ENCODE data around the gene PBX3.

The PBX3 gene

GRCh38 chr9:125826850-125827249, 79.7 kb downstream of the PBX3 start:
- DNase-seq, result no peak

- no peak for DNase-seq
Observed at GRCh38 chr9:125829743-125830142, 82.6 kb downstream of the PBX3 start.

- no peak for DNase-seq
Observed at GRCh38 chr9:125831054-125831453, 83.9 kb downstream of the PBX3 start.

GRCh38 chr9:125831616-125832015, 84.4 kb downstream of the PBX3 start:
- DNase-seq, result no peak

- DNase-seq, result no peak
Observed at GRCh38 chr9:125835655-125836054, 88.5 kb downstream of the PBX3 start.

GRCh38 chr9:125839317-125839716, 92.1 kb downstream of the PBX3 start:
- DNase-seq, result no peak

- no peak for DNase-seq
Observed at GRCh38 chr9:125841444-125841843, 94.3 kb downstream of the PBX3 start.

- DNase-seq, result no peak
Observed at GRCh38 chr9:125842242-125842641, 95.1 kb downstream of the PBX3 start.

- peak; percentile 39 for DNase-seq
Observed at GRCh38 chr9:125843646-125844045, 96.5 kb downstream of the PBX3 start.

- no peak for DNase-seq
Observed at GRCh38 chr9:125844611-125845010, 97.4 kb downstream of the PBX3 start.

GRCh38 chr9:125845271-125845808, 98.2 kb downstream of the PBX3 start:
- DNase-seq, result no peak

GRCh38 chr9:125847735-125848134, 100.6 kb downstream of the PBX3 start:
- no peak for DNase-seq

- no peak for DNase-seq
Observed at GRCh38 chr9:125850106-125850632, 103.0 kb downstream of the PBX3 start.

GRCh38 chr9:125850763-125851162, 103.6 kb downstream of the PBX3 start:
- no peak for DNase-seq

- no peak for DNase-seq
Observed at GRCh38 chr9:125851979-125852378, 104.8 kb downstream of the PBX3 start.

- no peak for DNase-seq
Observed at GRCh38 chr9:125852386-125852785, 105.2 kb downstream of the PBX3 start.

- DNase-seq, result no peak
Observed at GRCh38 chr9:125854553-125855275, 107.5 kb downstream of the PBX3 start.

- DNase-seq, result no peak
Observed at GRCh38 chr9:125856331-125856730, 109.2 kb downstream of the PBX3 start.

GRCh38 chr9:125861405-125862058, 114.4 kb downstream of the PBX3 start:
- DNase-seq, result no peak

- DNase-seq, result no peak
Observed at GRCh38 chr9:125863923-125864322, 116.8 kb downstream of the PBX3 start.

GRCh38 chr9:125867751-125868415, 120.7 kb downstream of the PBX3 start:
- DNase-seq, result peak; percentile 15

GRCh38 chr9:125878164-125878631, 131.0 kb downstream of the PBX3 start:
- DNase-seq, result no peak

GRCh38 chr9:125881042-125881441, 133.9 kb downstream of the PBX3 start:
- no peak for DNase-seq

Data from NCI-H1105 treated with DMSO at 0.1 percent for 48 hours (cell line).